RKO (cell line): Measurements from ENCODE around the gene FDX1.
"Not testable (repeated sequence)": the region's sequence is repeated elsewhere in the genome, so short reads cannot be mapped to it uniquely, and the experiment has no call there.

Experiments
- DNase-seq: peaks from one replicate; pipeline ENCODE4 v3.0.0-alpha.2; 2016; ENCODE audit warnings: low spot score

The FDX1 gene, protein sequence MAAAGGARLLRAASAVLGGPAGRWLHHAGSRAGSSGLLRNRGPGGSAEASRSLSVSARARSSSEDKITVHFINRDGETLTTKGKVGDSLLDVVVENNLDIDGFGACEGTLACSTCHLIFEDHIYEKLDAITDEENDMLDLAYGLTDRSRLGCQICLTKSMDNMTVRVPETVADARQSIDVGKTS

DNA sequence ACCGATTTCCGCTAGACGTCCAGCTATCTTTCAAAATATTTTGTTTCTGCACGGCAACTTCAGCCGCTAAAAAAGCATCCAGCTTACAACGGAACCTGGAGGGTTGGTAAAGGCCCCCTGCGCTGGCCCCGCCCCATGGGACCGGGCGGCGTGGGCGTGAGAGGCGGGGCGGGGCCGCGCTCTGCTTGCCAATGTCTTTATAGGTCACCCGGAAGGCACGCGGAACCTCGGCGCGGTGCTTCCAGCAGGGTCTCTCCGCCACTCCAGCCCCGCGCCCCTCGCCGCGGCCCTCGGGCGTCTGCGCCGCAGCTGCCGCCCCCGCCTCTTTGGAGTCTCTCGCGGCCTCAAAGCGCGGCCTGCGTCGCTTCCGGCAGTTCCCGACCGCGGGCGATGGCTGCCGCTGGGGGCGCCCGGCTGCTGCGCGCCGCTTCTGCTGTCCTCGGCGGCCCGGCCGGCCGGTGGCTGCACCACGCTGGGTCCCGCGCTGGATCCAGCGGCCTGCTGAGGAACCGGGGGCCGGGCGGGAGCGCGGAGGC is at the start of gene FDX1:
Gene FDX1, plus strand, starts transcription at position 218 of the 536 bp plus-strand sequence. Its CDS starts 173 bp downstream, at position 391.
- DNase-seq: peak; percentile 85

DNA sequence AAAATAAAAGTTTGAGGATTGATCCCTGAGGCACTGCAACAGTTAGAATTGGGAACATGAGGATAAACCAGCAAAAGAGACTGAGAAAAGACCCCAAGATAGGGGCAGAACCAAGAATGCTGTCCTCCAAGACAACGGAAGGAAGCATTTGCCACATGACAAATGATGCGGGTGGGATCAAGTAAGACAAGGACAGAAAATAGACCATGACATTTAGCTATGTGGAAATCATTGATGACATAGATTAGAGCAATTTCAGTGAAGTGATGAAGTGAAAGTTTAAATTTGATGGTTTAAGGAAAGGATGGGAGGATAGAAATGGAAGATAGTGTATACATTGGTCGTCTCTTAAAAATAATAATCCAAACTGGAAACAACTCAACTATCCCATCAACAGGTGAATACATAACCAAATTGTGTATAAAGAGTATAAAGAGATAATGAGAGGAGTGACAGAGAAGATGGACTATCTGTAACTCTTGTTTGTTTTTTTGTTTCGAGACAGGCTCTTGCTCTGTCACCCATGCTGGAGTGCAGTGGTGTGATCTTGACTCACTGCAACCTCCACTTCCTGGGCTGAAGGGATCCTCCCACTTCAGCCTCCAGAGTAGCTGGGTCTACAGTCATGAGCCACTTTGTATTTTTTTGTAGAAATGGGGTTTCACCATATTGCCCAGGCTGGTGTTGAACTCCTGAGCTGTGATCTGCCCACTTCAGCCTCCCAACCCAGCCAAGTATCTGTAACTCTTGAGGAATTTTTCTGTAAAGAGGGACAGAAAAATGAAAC is 48.7 kb upstream of the FDX1 start:
- DNase-seq: no peak

DNA sequence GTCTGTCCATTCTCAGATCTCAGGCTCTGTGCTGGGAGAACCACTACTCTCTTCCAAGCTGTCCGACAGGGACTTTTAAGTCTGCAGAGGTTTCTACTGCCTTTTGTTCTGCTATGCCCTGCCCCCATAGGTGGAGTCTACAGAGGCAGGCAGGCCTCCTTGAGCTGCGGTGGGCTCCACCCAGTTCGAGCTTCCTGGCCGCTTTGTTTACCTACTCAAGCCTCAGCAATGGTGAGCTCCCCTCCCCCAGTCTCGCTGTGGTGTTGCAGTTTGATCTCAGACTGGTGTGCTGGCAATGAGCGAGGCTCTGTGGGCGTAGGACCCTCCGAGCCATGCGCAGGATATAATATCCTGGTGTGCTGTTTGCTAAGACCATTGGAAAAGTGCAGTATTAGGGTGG is 41.5 kb upstream of the FDX1 start:
- not testable (repeated sequence) for DNase-seq

DNA sequence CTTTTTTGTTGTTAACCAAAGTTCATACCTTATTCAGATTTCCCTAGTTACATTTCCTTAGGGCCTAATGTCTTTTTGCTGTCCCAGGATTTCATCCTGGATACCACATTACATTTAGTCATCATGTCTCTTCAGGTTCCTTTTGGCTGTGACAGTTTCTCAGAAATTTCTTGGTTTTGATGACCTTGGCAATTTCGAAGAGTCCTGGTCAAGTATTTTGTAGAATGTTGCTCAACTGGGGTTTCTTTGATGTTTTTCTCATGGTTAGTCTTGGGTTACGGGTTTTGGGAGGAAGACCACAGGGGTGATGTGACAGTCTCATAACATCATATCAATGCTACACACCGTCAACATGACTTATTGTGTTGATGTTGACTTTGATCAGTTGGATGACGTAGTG is 39.8 kb upstream of the FDX1 start:
- DNase-seq: no peak

DNA sequence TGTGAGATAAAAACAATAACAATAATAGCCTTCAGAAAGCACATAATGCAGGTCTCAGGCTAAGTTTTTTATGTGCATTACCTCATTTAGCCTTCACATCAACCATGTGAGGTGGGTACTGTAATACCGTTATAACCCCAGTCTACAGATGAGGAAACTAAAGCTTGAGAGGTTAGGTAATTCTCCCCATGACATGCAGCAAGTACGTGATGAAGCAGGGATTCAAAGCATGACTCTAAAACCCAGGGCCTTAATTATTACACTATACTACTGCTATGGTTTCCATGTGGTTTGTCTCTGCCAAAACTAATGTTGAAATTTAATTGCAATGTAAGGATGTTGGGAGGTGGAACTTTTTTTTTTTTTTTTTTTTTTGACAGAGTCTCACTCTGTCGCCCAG is 37.7 kb upstream of the FDX1 start:
- no peak for DNase-seq

DNA sequence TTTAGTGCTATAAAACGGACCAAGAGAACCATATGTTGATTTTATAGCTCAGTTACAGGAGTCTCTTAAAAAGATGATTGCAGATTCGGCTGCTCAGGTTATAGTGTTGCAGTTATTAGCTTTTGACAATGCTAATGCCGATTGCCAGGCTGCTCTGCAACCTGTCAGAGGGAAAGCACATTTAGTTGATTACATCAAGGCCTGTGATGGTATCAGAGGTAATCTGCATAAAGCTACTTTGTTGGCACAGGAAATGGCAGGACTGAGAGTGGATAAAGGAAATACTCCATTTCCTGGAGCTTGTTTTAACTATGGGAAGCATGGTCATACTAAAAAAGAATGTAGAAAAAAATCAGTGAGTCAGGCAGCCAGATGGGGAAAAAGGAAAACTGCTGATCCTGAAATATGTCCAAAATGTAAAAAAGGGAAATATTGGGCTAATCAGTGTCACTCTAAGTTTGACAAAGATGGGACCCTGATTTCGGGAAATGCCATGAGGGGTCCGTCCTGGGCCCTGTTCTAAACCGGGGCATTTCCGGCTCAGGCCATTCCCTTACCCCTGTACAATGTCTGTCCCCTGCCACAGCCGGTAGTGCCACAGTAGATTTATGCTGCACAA is 32.0 kb upstream of the FDX1 start:
- DNase-seq: not testable (repeated sequence)

DNA sequence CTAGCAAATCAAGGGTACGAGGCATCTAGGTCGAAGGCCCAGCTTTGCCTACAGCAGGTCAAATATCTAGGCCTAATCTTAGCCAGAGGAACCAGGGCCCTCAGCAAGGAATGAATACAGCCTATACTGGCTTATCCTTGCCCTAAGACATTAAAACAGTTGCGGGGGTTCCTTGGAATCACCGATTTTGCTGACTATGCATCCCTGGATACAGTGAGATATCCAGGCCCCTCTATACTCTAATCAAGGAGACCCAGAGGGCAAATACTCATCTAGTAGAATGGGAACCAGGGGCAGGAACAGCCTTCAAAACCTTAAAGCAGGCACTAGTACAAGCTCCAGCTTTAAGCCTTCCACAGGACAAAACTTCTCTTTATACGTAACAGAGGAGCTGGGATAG is 26.2 kb upstream of the FDX1 start:
- not testable (repeated sequence) for DNase-seq

DNA sequence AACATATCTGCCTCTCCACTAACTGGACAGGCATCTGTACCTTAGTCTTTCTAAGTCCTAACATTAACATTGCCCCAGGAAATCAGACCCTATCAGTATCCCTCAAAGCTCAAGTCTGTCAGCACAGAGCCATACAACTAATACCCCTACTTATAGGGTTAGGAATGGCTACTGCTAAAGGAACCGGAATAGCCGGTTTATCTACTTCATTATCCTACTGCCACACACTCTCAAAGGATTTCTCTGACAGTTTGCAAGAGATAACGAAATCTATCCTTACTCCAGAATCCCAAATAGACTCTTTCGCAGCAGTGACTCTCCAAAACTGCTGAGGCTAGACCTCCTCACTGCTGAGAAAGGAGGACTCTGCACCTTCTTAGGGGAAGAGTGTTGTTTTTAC is 24.1 kb upstream of the FDX1 start:
- not testable (repeated sequence) for DNase-seq

DNA sequence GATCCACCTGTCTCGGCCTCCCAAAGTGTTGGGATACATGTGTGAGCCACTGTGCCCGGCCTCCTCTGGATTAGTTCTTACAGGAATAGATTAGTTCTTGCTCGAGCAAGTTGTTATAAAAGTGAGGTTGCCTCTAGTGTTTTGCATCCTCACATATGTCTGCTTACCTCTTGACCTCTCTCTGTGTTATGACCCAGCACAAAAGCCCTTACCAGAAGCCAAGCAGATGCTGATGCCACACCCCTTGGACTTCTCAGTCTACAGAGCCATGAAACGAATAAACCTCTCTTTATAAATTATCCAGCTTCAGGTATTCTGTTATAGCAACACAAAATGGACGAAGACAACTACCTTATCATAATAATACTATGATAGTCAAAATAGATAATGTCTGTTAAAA is 22.4 kb upstream of the FDX1 start:
- DNase-seq: no peak

DNA sequence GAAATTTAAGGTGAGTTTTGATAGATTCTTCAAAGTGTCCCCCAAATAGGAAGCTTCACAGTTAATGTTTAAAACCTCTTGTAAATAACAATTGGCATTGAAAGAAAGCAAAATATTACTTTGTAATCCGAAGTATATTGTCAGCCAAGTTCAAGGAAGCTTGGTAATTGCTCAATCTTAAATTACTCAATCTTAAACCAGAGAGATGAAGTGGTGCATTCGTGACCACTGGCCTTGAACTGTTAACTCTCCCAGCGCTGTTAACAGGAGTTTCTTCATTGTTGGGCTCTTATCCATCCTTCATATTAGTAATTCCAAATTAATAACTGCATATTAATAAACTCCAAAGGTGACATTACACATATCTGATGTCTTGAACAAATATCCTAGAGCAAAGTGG is 20.6 kb upstream of the FDX1 start:
- no peak for DNase-seq

DNA sequence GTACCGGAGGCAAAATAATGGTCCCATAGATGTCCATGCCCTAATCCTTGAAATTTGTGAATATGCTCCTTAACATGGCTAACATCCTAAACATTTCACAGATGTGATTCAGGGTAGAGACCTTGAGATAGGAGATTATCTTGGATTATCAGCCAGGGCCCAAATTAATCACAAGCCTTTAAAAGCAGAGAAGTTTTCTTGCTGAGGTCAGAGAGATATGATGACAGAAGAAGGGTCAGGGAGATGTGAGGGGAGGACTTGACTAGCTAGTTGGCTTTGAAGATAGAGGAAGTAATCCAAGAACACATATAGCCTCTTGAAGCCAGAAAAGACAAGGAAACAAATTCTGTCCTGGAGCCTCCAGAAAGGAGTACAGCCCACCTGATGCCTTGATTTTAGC is 19.1 kb upstream of the FDX1 start:
- no peak for DNase-seq

DNA sequence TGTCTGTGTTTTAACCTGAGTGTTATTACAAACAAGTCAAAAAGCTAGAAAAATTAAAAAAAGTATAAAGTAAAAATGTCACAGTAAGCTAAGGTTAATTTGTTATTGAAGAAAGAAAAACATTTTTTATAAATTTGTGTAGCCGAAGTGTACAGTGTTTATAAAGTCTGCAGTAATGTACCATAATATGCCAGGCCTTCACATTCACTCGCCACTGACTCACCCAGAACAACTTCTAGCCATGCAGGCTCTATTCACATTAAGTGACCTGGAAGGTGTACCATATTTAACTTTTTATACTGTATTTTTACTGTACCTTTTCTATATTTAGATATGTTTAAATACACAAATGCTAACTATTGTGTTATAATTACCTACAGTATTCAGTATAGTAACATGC is 14.7 kb upstream of the FDX1 start:
- DNase-seq: no peak

DNA sequence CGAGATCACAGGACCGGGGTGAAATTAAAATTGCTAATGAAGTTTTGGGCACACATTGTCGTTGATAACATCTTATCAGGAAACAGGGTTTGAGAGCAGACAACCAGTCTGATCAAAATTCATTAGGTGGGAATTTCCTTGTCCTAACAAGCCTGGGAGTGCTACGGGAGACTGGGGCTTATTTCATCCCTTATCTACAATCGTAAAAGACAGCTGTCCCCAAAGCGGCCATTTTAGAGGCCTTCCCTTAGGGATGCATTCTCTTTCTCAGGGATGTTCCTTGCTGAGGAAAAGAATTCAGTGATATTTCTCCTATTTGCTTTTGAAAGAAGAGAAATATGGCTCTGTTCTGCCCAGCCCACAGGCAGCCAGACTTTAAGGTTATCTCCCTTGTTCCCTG is 8.1 kb upstream of the FDX1 start:
- DNase-seq: not testable (repeated sequence)

DNA sequence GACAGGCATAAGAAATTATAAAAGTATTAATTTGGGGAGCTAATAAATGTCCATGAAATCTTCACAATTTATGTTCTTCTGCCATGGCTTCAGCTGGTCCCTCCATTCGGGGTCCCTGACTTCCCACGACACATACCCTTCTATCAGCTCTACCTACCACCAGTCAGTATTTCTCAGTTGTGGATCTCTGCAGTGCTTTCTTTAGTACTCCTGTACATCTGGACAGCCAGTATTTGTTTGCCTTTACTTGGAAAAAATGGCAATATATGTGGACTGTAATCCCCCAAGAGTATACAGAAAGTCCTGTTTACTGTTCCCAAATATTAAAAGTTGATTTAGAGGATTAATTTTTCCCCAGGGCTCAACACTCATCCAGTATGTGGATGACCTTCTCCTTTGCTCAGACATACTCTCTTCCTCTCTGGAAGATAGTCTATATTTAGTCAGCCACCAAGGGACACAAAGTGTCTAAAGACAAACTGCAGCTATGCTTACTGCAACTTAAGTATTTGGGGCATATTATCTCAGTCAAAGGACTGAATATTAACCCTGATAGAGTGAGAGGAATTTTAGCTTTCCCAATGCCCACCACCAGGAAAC is 7.3 kb upstream of the FDX1 start:
- DNase-seq: no peak

DNA sequence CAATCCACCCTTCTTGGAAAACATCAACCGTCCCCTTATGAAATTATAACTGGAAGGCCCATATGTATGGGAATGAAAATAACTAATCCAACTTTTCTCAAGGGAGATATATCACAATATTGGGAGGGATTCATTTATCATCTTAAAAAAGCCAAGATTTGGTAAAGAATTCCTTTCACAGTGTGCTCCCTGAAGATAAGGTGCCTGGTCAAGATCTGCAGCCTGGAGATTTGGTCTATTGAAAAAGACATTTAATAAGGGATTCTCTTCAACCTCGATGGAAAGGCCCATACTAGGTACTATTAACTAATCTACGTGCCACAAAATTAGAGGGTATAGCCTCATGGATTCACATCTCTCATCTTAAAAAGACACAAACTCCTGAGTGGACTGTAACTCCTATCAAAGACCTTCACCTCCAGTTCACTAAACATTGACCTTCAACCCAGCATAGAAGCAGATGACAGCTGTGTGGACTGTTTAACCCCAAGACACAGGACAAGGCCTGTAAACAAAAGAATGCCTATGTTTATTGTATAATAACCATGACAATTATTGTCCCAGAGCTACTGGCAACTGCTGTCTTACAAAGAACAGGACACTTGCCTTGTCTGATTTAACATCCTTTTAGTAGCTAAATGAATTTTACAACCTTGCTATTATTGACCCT is 4.8 kb upstream of the FDX1 start:
- DNase-seq: no peak

DNA sequence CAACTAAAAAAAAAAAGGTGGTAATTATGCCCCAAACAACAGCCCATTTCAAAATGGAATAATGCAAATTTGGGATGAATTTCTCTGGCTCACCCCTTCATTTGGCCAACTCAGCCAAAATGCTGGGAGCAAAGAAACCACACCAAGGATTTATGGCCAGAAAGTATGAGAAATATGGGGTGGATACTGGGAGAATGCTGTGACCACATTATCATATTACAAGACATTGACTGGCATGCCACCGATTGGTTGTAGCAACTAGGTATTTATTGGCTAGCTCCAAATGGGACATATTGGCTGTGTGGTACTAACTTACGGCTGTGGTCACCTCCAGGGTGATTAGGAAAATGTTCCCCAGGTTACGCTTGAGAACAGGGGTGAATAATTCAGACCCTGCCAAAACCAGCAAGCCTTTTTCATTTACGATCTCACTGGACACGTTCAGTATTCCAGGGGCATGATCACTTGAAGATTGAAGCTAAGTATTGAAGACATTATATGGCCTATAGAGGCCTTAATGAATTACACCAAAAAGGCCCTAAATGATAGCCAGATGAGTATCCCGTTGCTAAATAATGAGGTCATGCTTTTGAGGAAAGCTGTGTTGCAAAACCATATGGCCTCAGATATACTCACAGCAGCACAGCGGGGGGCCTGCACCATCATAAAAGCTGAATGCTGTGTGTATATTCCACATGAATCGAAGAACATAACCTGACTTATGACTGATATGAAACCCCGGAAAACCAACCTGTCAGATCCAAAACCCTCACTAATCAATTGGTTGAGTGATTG is 3.8 kb upstream of the FDX1 start:
- peak; percentile 39 for DNase-seq

DNA sequence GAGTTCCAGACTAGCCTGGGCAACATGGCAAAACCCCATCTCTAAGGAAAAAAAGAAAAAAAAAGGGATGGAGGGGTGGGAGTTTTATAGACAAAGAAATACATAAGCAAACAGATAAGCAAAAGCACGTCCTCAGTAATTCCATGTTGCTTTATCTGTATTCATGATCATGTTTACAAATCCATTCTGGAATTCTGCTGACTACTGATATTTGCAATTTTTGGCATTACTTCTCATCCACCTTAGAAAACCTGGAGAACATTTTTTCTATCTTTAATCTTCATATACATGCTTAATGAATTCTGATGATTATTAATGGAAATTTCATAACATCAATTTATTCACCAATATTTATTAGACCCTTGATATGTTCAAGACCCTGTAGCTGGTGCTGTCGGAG is 1.7 kb upstream of the FDX1 start:
- DNase-seq: no peak

DNA sequence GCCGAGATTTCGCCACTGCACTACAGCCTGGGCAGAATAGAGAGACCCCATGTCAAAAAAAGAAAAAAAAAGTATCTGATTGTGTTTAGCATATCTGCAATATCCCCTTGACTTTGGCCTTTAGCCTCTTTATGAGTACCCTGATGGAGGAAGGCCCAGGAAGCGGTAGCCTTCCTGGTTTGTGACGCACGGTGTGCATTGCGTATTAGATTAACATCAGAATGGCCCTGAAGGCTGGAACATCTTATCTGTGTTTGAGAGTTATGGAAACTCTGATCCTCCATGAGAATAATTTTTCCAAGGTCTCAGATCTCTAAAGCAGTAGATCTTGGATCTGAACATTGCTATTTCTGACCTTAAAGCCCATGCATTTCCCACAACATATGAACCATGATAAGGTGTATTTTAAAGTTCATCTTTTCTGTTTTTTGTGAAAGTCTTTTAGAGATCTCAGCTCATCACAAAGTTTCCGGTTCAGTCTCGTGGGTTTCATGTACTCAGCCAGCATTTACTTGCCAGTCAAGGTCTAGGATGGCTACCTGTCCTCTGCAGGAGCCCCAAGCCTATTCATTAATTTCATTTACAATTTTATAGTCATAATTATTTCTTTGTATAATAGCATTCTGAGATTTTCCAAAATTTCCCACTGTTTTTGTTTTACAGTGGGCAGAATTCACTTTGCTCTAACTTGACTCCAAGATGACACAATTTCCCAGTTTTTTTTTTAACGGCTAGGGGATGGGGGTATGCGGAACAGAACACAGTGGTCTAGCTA is 605 bp upstream of the FDX1 start:
- no peak for DNase-seq

DNA sequence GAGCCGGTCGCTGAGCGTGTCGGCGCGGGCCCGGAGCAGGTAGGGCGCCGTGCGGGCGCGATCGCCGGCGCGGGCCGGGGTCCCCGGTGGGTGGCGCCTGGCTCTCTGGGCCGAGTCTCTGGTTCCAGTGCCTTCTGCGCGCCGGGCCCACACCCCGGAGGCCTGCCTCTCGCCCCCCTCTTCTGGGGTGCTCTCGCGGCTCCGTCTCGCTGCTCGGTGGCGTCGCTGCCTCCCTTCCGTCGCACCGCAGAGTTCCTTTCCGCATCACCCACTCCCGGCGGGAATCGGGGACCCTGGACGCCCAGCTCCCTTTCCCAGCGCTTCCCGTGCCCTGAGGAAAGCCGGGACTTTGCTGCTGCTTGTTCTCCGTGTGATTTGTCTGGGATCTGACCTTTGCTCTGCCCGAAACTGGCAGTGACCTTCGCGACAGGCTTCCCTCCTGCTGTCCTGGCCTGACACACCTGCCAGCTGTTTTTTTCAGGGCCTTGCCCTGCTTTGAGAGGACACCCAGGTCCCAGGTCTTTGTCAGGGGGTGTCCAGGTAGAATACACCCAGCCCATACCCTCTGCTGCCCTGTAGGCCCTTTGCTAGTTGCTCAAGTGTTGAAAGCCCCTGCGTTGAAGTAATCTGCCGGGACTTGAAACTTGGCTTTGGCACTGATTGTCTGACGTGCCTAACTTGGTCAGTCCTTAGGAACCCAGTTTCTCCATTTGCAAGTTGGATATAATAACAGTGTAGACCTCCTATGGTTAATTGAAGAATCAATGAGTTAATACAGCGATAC is 711 bp downstream of the FDX1 start:
- peak; percentile 34 for DNase-seq
